Thyroid gland (tissue), 4 donors: Measurements from ENCODE around the gene EPHA10. TPM values are rescaled to one million over a fixed set of nuclear protein-coding genes. Genes with fewer than 3 reads are reported as not detected.
"Not testable (repeated sequence)": the region's sequence is repeated elsewhere in the genome, so short reads cannot be mapped to it uniquely, and the experiment has no call there.

Experiments
- DNase-seq, 2 donors: peaks; one replicate each; pipeline ENCODE4 v3.0.0-alpha.2; 2019
- H3K27ac ChIP-seq, 3 donors: fragments of 200-600 bp; sonication (generic); 1 replicate in 2 of 3; 2 replicates in 1 of 3; pipeline ENCODE4 v1.5.1; 2016 to 2019; ENCODE audit warnings: mild to moderate bottlenecking in 1 of 3, moderate library complexity in 1 of 3
- H3K27me3 ChIP-seq: fragments of 200-600 bp; sonication (generic); one replicate; pipeline ENCODE4 v1.5.1; 2019
- H3K36me3 ChIP-seq, 2 donors: fragments of 200-600 bp; sonication (generic); one replicate each; pipeline ENCODE4 v1.5.1; 2016 to 2019
- H3K4me1 ChIP-seq, 2 donors: fragments of 200-600 bp; sonication (generic); one replicate each; pipeline ENCODE4 v1.5.1; 2017 to 2019
- H3K4me3 ChIP-seq, 3 donors: fragments of 200-600 bp; sonication (generic); replicated peaks in 1 of 3; 1 replicate in 2 of 3; 2 replicates in 1 of 3; pipeline ENCODE4 v1.5.1; 2016; ENCODE audit warnings: mild to moderate bottlenecking in 1 of 3
- H3K9me3 ChIP-seq: fragments of 200-600 bp; sonication (generic); one replicate; pipeline ENCODE4 v1.5.1; 2017
- CTCF ChIP-seq, 6 experiments: fragments of 200-600 bp in 3 of 6; fragments of 450-650 bp in 3 of 6; sonication (generic) in 3 of 6; IDR thresholded peaks; one replicate each; pipeline ENCODE4 v1.5.1; 2016 to 2019; ENCODE audit warnings: antibody characterized with exemption in 6 of 6, mild to moderate bottlenecking in 2 of 6, inconsistent platforms in 1 of 6, moderate library complexity in 1 of 6
- POLR2A ChIP-seq, 2 donors: fragments of 450-650 bp; IDR thresholded peaks; one replicate each; pipeline ENCODE4 v1.6.1; 2017; ENCODE audit warnings: antibody characterized with exemption in 2 of 2, mild to moderate bottlenecking in 2 of 2, moderate library complexity in 1 of 2
- WGBS, 2 donors: methylation state at CpG; one replicate each; pipeline ENCODE4 v1.1.5; 2017; 5-methylcytosine and 5-hydroxymethylcytosine counted together
- intact Hi-C: fragments of 100-400 bp; cut with DNase I; formaldehyde crosslinking; loops from one replicate; pipeline ENCODE4 v1.15.1; 2023
- total RNA-seq, 4 donors: library from RNA; depleted of rRNA; stranded (reverse); fragments of >200 nt; gene quantifications; one replicate each; pipeline ENCODE4 v1.2.3, GENCODE V29; 2016

Gene EPHA10
- total RNA-seq, 4 donors from 2014 or later = 0.11 to 0.54 (median 0.54) TPM; not detected in 1

DNA sequence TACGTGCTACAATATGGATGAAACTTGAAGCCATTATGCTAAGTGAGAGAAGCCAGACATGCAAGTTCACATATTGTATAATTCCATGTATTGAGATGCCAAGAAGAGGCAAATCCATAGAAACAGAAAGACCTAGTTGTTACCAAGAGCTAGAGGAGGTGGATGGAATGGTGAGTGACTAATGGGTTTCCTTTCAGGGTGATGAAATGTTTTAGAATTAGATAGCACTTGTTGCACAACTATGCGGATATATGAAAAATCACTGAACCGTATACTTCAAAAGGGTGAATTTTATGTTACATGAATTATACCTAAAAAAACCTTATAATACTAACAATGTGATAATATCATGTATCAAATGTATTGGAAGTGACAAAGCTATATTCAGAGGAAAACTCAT, 18.1 kb downstream of the EPHA10 start:
- Histone ChIP-seq H3K4me1 (no peaks in the 10 kb centered on the region), H3K36me3 (no peaks in the 10 kb centered on the region), H3K4me3 (no peak overlapping the region), H3K27ac (no peak overlapping the region), H3K27me3 (peaks cover under 1% of the 10 kb centered on the region), H3K9me3 (no peaks in the 10 kb centered on the region)
- intact Hi-C loops = no loop called here
- WGBS, 2 donors = 92% methylated on average over 3 of the region's 3 CpGs
- no peak for DNase-seq
- no peak for TF ChIP-seq POLR2A (IDR thresholded peaks at IDR 0.05)
- no peak for TF ChIP-seq CTCF (IDR thresholded peaks at IDR 0.05)

GRCh38 chr1:37741662-37742061, 23.3 kb downstream of the EPHA10 start:
- Histone ChIP-seq H3K4me1 (no peaks in the 10 kb centered on the region), H3K27ac (no peak overlapping the region), H3K36me3 (no peaks in the 10 kb centered on the region), H3K27me3 (no peaks in the 10 kb centered on the region), H3K4me3 (no peak overlapping the region), H3K9me3 (no peaks in the 10 kb centered on the region)
- DNase-seq = no peak
- TF ChIP-seq CTCF (IDR thresholded peaks at IDR 0.05) (no peak), POLR2A (IDR thresholded peaks at IDR 0.05) (no peak)
- 29% methylated on average over 6 of the region's 6 CpGs for WGBS, 2 donors
- intact Hi-C loops = no loop called here

- TF ChIP-seq POLR2A (IDR thresholded peaks at IDR 0.05) (no peak), CTCF (IDR thresholded peaks at IDR 0.05) (no peak)
- Histone ChIP-seq H3K36me3 (no peaks in the 10 kb centered on the region), H3K4me3 (no peak overlapping the region), H3K4me1 (no peaks in the 10 kb centered on the region), H3K9me3 (no peaks in the 10 kb centered on the region), H3K27ac (no peak overlapping the region), H3K27me3 (no peaks in the 10 kb centered on the region)
- intact Hi-C loops = no loop called here
- no peak for DNase-seq
- 72 to 73% methylated on average over 9 of the region's 9 CpGs for WGBS, 2 donors
Observed at GRCh38 chr1:37741130-37741529, 23.8 kb downstream of the EPHA10 start.

- whole genome bisulfite sequencing, 2 donors = 93% methylated on average over 2 of the region's 2 CpGs
- no peaks in the 10 kb centered on the region for H3K27me3 ChIP-seq
Observed at GRCh38 chr1:37739222-37739621, 25.7 kb downstream of the EPHA10 start.

DNA sequence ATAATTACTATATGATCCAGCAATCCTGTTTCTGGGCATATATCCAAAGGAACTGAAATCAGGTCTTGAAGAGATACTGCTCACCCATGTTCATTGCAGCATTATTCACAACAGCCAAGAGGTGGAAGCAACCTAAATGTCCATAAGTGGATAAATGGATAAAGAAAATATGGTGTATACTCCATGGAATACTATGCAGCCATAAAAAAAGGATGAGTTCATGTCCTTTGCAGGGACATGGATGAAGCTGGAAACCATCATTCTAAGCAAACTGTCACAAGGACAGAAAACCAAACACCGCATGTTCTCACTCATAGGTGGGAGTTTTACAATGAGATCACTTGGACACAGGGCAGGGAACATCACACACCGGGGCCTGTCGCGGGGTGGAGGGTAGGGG, 26.3 kb downstream of the EPHA10 start:
- 94% methylated on average over 4 of the region's 4 CpGs for WGBS, 2 donors
- H3K4me1 ChIP-seq, H3K4me3 ChIP-seq, intact Hi-C loops, H3K27me3 ChIP-seq, H3K36me3 ChIP-seq, H3K9me3 ChIP-seq, DNase-seq, H3K27ac ChIP-seq: not testable (repeated sequence)

More at GRCh38 chr1:37739222-37739621, 25.7 kb downstream of the EPHA10 start:
- DNase-seq = no peak
- H3K27ac ChIP-seq = no peak overlapping the region
- TF ChIP-seq CTCF (IDR thresholded peaks at IDR 0.05) (no peak), POLR2A (IDR thresholded peaks at IDR 0.05) (no peak)
- H3K9me3 ChIP-seq = no peaks in the 10 kb centered on the region
- H3K4me1 ChIP-seq = no peaks in the 10 kb centered on the region
- no peak overlapping the region for H3K4me3 ChIP-seq
- intact Hi-C loops = no loop called here
- no peaks in the 10 kb centered on the region for H3K36me3 ChIP-seq

GRCh38 chr1:37737975-37738374, 26.9 kb downstream of the EPHA10 start:
- H3K4me1 ChIP-seq, H3K36me3 ChIP-seq, DNase-seq, H3K9me3 ChIP-seq, H3K4me3 ChIP-seq, H3K27ac ChIP-seq, H3K27me3 ChIP-seq, intact Hi-C loops: not testable (repeated sequence)
- 70 to 72% methylated on average over 7 of the region's 7 CpGs for WGBS, 2 donors
